ENCODE data around the gene HOMER2. TPM values are rescaled to one million over a fixed set of nuclear protein-coding genes. Genes with fewer than 3 reads are reported as not detected.

HOMER2 gene
- 61.7 TPM for total RNA-seq

DNA sequence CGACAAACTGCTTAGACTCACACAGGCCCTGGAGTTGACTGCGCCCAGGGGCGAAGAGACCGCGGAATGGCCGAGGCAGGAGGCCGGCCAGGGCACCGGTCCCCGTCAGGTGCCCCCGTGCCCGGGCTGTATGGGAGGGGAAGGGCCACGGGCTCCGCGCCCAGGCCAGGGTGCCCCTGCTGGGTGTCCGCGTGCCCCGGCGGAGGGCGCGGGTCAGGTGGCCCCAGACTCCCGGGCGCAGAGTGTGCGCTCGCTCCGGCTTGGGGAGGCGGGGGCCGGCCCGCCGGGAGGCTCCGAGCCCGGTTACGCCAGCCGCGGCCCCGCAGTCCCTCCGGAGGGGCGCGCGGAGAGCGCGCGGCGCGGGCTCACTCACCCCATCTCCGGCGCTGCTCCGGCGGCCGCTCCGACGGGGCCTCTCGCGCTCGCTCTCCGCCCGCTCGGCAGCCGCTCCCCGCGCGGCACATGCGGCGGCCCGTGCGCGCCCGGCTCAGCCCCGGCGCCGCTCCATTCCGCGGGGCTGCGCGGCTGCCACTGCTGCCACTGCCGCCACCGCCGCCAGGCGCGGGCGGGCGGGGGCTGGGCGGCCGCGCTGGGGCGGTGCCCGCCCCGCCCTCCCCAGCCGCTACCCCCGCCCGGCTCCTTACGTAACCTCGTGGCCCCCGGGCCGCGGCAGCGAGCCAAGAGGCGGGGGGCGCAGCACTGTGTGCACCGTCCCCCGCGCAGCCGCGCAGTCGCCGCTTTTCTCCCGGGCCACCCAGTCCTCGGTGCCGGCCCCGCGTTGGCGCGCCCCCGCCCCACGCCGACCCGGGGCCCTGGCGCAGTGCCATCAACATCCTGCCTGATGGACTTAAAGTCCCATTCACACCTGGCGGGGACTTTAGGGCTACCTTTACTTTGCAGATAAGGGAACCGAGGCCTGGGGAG lies at the start of gene HOMER2:
HOMER2 (minus strand) TSS at position 563 of the 924 bp plus-strand sequence; CDS start at position 378, 185 bp downstream.

DNA sequence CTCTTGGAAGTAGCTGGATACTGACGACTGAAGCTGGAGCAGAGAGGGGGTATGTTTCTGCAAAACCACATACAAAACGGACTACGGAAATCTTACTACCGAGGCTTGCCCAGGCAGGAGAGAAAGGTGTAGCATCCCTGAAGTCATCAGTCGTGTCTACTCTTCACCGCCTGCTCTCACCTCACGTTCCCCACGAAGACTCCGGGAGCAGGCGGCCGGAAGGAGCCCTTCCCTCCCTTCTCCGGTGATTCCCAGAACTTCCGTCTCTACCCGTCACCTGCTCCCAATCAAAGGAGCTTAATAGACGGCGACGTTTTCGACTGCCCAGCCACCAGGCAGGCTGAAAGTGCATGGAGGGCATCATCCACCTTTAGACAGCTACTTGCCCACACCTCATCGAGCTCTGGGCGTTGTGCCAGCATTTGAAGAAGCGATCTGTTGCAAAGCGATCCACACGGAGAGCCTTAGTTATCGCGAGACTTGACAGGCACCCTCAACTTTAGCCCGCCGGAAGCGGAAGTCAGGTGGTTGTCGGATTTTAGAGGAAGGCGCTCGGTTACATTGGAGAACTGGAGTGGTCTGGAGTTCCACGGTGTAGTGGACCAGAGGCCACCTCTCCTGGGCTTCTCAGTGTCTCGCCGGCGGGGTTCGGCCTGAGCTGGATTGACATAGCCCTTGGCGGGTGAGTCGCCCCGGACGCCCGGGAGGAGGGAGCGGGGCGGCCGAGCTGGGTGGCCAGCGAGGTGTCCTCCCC lies 33.3 kb upstream of the HOMER2 start, which contains the start of gene RAMAC:
RAMAC (plus strand) TSS at position 523 of the 754 bp plus-strand sequence. CDS start 2,809 bp downstream, outside the sequence.

DNA sequence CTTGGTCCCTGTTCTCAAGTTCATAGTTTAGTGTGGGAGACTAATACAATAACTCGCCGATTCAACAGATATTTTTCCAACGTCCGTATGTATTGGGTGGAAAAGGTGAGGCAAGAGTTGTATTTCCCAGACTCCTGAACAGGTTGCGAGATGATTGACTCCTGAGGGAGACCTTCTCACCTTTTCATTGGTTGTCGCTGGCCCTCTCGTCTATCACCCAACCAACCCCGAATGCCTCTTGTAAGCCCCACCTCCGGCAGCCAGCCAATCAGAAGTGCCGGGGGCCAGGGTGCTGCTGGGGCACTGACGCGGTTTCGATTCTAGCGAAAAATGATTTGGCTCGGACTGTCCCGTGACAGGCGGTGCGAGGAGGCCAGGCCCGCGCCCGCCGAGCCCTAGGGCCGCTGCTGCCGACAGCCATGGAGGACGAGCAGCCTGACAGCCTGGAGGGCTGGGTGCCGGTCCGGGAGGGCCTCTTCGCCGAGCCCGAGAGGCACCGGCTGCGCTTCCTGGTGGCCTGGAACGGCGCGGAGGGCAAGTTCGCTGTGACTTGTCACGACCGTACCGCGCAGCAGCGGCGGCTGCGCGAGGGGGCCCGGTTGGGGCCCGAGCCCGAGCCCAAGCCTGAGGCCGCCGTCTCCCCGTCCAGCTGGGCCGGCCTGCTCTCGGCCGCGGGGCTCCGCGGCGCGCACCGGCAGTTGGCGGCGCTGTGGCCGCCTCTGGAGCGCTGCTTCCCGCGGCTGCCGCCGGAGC lies 143.0 kb downstream of the HOMER2 start, which contains the start of gene WHAMM:
WHAMM (plus strand) TSS at position 321 of the 753 bp plus-strand sequence; CDS start at position 420, 99 bp downstream.

DNA sequence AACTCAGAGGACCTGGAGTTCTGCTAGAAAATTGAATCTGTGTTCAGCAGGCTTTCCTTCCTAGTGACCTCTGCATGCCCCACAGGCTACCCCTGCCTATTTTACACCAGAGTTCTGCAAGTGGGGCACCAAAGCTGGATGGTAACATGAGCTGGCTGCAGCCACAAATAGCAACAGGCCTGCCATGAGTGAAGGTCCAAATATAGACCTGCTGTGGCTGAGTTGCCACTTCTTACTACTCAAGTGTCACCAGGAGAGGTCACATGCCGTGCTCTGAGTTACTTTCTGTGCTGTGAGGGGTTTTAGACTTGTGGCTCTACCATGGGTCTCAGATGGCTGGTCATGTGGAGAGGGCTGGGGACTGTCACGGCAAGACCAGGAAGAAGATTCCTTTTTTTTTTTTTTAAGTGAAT lies 146.5 kb downstream of the HOMER2 start, which contains the start of gene FSD2:
FSD2 (minus strand) TSS at position 76 of the 413 bp plus-strand sequence. CDS start 18,679 bp downstream, outside the sequence.

Other genes starting within 250 kb of the HOMER2 start
- 104 TPM for gene AP3B2, start 242.8 kb downstream of the HOMER2 start, total RNA-seq
- gene FSD2, start 146.7 kb downstream of the HOMER2 start, total RNA-seq = not detected
- 4.1 TPM for gene WHAMM, start 143.1 kb downstream of the HOMER2 start, total RNA-seq
- gene RAMAC, start 33.5 kb upstream of the HOMER2 start, total RNA-seq = 23.5 TPM
- 28.8 TPM for gene C15orf40, start 58.9 kb upstream of the HOMER2 start, total RNA-seq
- gene BTBD1, start 114.5 kb upstream of the HOMER2 start, total RNA-seq = 136 TPM
- gene TM6SF1, start 154.9 kb upstream of the HOMER2 start, total RNA-seq = 15.0 TPM